Measurements from ENCODE around the gene ADAM10. TPM values are rescaled to one million over a fixed set of nuclear protein-coding genes. Genes with fewer than 3 reads are reported as not detected.

The ADAM10 gene
- total and polyA plus RNA-seq, 7 donors: 7.9 to 37.9 (median 33.1) TPM

DNA sequence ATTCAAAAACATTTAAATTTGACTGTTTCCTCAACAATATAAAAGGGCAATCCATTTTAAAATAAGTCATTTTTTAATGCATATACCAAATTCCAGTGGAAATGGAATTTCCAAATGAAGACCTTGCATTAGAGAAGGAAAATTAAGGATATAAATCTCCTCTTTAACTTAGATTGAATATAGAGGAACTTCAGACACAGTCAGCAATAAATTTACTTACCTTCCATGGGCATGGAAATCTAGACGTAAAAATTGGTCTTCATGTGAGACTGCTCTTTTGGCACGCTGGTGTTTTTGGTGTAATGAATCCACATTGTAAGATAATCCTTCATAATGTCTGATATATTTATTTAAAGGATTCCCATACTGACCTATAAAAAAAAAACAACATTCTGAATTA is 32.1 kb downstream of the ADAM10 start:
- WGBS, 3 donors: 73 to 93% (median 76%) methylated on average over 2 of the region's 2 CpGs
- intact Hi-C loops (cut with DNase I): no loop called here

GRCh38 chr15:58716027-58716426 is 33.5 kb downstream of the ADAM10 start:
- H3K36me3 ChIP-seq (ENCODE audit: insufficient read depth in 1 of 2, low read depth in 1 of 2): peaks cover 0 to 3% of the 10 kb centered on the region in 2 donors

More for the DNA sequence above, 32.1 kb downstream of the ADAM10 start:
- TF ChIP-seq, protein P1, sequence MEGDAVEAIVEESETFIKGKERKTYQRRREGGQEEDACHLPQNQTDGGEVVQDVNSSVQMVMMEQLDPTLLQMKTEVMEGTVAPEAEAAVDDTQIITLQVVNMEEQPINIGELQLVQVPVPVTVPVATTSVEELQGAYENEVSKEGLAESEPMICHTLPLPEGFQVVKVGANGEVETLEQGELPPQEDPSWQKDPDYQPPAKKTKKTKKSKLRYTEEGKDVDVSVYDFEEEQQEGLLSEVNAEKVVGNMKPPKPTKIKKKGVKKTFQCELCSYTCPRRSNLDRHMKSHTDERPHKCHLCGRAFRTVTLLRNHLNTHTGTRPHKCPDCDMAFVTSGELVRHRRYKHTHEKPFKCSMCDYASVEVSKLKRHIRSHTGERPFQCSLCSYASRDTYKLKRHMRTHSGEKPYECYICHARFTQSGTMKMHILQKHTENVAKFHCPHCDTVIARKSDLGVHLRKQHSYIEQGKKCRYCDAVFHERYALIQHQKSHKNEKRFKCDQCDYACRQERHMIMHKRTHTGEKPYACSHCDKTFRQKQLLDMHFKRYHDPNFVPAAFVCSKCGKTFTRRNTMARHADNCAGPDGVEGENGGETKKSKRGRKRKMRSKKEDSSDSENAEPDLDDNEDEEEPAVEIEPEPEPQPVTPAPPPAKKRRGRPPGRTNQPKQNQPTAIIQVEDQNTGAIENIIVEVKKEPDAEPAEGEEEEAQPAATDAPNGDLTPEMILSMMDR (IDR thresholded peaks at IDR 0.05): no peak
- Histone ChIP-seq H3K4me3 (no peak overlapping the region), H3K27ac (no peak overlapping the region), H3K36me3 (ENCODE audit: insufficient read depth in 1 of 2, low read depth in 1 of 2) (peaks cover 0 to 3% of the 10 kb centered on the region in 2 donors), H3K9me3 (no peaks in the 10 kb centered on the region), H3K27me3 (ENCODE audit: insufficient read depth in 3 of 3, low read length in 2 of 3) (no peaks in the 10 kb centered on the region), H3K4me1 (no peaks in the 10 kb centered on the region)
- ATAC-seq (no peak), DNase-seq (no peak)

DNA sequence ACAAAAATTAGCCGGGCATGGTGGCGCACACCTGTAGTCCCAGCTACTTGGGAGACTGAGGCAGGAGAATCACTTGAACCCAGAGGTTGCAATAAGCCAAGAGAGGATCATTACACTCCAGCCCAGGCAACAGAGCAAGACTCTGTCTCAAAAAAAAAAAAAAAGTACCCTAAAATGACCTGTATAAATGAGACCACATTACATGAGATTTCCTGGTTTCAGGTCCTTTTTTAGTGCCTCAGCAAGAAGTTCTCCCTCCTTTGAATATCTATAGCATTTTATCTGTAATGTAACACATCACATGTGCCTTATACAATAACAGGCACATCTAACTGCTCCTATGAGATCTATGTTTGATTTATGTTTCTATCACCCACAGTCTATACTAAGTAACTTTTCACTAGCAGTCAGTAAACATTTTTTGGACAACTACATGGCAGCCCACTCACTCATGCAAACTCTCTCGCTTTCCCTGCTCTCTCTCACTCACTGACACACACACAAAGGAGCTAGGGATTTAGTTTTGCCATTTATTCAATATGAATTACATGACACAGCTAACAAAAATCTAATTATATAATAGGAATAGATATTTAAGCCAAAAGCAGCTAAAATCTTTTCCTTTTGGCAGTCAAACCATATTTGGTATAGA is 34.1 kb downstream of the ADAM10 start:
- TF ChIP-seq, protein P1 (IDR thresholded peaks at IDR 0.05): no peak
- 97 to 100% (median 99%) methylated on average over 3 of the region's 3 CpGs for WGBS, 3 donors
- Histone ChIP-seq H3K27ac (no peak overlapping the region), H3K4me1 (no peaks in the 10 kb centered on the region), H3K9me3 (no peaks in the 10 kb centered on the region), H3K36me3 (ENCODE audit: insufficient read depth in 1 of 2, low read depth in 1 of 2) (peaks cover 0 to 3% of the 10 kb centered on the region in 2 donors), H3K4me3 (no peak overlapping the region), H3K27me3 (ENCODE audit: insufficient read depth in 3 of 3, low read length in 2 of 3) (no peaks in the 10 kb centered on the region)
- no peak for ATAC-seq
- no peak for DNase-seq
- intact Hi-C loops (cut with DNase I): no loop called here

More at GRCh38 chr15:58716027-58716426, 33.5 kb downstream of the ADAM10 start:
- TF ChIP-seq, protein P1 (IDR thresholded peaks at IDR 0.05): no peak
- no peaks in the 10 kb centered on the region for H3K4me1 ChIP-seq
- WGBS, 3 donors: 82 to 91% (median 86%) methylated on average over 4 of the region's 4 CpGs
- no peak overlapping the region for H3K27ac ChIP-seq
- H3K27me3 ChIP-seq (ENCODE audit: insufficient read depth in 3 of 3, low read length in 2 of 3): no peaks in the 10 kb centered on the region
- no peaks in the 10 kb centered on the region for H3K9me3 ChIP-seq
- no peak overlapping the region for H3K4me3 ChIP-seq
- intact Hi-C loops (cut with DNase I): no loop called here
- ATAC-seq (no peak), DNase-seq (no peak)

DNA sequence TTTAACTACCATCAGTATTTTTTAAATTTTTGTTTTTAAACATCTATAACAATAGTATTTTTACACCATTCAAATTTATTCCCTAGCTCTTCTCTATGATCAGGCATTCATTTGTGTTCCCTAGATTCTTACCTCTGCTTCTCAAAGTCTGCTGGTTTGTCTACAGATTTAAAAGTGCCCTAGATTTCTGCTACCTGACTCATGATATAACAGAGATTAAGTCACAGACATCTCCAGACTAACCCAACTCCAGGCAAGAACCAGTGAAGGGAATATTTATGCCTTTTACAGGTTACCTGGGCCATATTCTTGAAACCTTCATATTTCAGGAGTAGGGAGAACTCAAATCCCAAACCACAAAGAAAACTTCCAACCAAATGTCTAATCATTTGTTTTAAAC is 38.8 kb downstream of the ADAM10 start:
- no peak overlapping the region for H3K4me3 ChIP-seq
- intact Hi-C loops (cut with DNase I): no loop called here
- ATAC-seq (no peak), DNase-seq (no peak)
- no peak overlapping the region for H3K27ac ChIP-seq
- no peaks in the 10 kb centered on the region for H3K4me1 ChIP-seq
- no peaks in the 10 kb centered on the region for H3K9me3 ChIP-seq
- TF ChIP-seq, protein P1 (IDR thresholded peaks at IDR 0.05): no peak
- H3K27me3 ChIP-seq (ENCODE audit: insufficient read depth in 3 of 3, low read length in 2 of 3): no peaks in the 10 kb centered on the region
- no peaks in the 10 kb centered on the region for H3K36me3 ChIP-seq (ENCODE audit: insufficient read depth in 1 of 2, low read depth in 1 of 2)

DNA sequence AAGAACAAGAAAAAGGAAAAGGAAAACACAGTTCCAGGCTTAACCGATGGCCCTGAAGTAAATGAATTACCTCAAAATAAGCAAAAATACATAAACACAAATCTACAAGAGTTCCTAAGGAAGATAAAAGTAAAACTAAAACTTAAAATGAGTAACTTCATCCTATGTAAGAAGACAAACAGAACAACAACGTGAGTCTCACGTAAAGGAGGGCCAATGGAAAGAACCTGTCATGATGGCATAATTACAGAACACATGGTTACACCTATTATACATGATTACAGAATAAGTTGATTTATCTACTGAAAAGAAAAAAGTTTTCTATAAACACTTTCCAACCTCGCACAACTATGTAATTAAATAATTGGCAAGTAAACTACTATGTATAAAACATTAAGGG is 42.1 kb downstream of the ADAM10 start:
- TF ChIP-seq, protein P1 (IDR thresholded peaks at IDR 0.05): no peak
- H3K4me3 ChIP-seq: no peak overlapping the region
- DNase-seq (no peak), ATAC-seq (no peak)
- no peaks in the 10 kb centered on the region for H3K4me1 ChIP-seq
- intact Hi-C loops (cut with DNase I): no loop called here
- H3K27ac ChIP-seq: no peak overlapping the region
- no peaks in the 10 kb centered on the region for H3K9me3 ChIP-seq
- no peaks in the 10 kb centered on the region for H3K27me3 ChIP-seq (ENCODE audit: insufficient read depth in 3 of 3, low read length in 2 of 3)
- WGBS, 3 donors: 80 to 92% (median 85%) methylated on average over 4 of the region's 4 CpGs
- no peaks in the 10 kb centered on the region for H3K36me3 ChIP-seq (ENCODE audit: insufficient read depth in 1 of 2, low read depth in 1 of 2)
